ENCODE measurements around the gene GLP1R.

DNA sequence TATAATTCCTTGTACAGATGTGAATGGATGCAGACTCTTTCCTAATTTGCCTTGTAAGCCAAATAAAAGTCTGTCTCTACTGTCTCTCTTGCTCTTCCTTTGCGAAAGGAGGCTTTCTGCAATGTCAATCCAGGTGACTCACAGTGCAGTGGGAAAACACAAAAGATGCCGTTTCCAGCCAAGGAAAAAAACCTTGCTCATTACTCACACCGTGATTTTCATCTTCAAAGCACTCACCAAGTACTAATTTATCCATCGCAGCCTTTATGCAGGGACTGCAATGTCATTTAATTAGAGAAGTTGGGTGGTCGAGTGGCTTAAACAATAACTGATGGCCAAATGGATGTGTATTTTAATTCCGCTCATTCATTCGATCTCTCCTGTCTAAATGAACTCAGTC is 42.6 kb downstream of the GLP1R start:
- TF ChIP-seq EZH2 (IDR thresholded peaks at IDR 0.05; ENCODE audit: low read length), result no peak
- TF ChIP-seq, protein P1, sequence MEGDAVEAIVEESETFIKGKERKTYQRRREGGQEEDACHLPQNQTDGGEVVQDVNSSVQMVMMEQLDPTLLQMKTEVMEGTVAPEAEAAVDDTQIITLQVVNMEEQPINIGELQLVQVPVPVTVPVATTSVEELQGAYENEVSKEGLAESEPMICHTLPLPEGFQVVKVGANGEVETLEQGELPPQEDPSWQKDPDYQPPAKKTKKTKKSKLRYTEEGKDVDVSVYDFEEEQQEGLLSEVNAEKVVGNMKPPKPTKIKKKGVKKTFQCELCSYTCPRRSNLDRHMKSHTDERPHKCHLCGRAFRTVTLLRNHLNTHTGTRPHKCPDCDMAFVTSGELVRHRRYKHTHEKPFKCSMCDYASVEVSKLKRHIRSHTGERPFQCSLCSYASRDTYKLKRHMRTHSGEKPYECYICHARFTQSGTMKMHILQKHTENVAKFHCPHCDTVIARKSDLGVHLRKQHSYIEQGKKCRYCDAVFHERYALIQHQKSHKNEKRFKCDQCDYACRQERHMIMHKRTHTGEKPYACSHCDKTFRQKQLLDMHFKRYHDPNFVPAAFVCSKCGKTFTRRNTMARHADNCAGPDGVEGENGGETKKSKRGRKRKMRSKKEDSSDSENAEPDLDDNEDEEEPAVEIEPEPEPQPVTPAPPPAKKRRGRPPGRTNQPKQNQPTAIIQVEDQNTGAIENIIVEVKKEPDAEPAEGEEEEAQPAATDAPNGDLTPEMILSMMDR (optimal IDR thresholded peaks at IDR 0.05 in 1 of 3, IDR thresholded peaks at IDR 0.05 in 1 of 3, conservative IDR thresholded peaks at IDR 0.05 in 1 of 3; ENCODE audit: extremely low read depth in 1 of 3, insufficient read depth in 2 of 3, low read length in 3 of 3), result no peak

Data from keratinocyte (primary cell).